NCI-H1417 treated with DMSO at 0.1 percent for 48 hours (cell line): Measurements from ENCODE around the gene ZNF655.
A peak's percentile ranks its signal among the peaks of the same experiment; 100 is the strongest.

Experiments used
- DNase-seq: peaks from one replicate; lab custom pipeline; 2025; lab: John Stamatoyannopoulos, UW

Gene ZNF655

GRCh38 chr7:99606531-99606930 lies 48.1 kb downstream of the ZNF655 start:
- DNase-seq: no peak

- DNase-seq: no peak
Observed at GRCh38 chr7:99607548-99607947, 49.1 kb downstream of the ZNF655 start.

- DNase-seq: no peak
Observed at GRCh38 chr7:99614495-99614894, 56.1 kb downstream of the ZNF655 start.

GRCh38 chr7:99615989-99616358 lies 57.5 kb downstream of the ZNF655 start:
- DNase-seq: no peak

GRCh38 chr7:99616359-99617191 lies 58.1 kb downstream of the ZNF655 start, which contains the start of gene ZSCAN25:
ZSCAN25 (plus strand) TSS chr7:99616946; CDS start chr7:99619607, 2,661 bp downstream.
- peak; percentile 78 for DNase-seq

- no peak for DNase-seq
Observed at GRCh38 chr7:99617192-99617781, 58.8 kb downstream of the ZNF655 start.

GRCh38 chr7:99618726-99619125 lies 60.3 kb downstream of the ZNF655 start:
- DNase-seq: no peak

- no peak for DNase-seq
Observed at GRCh38 chr7:99619571-99620130, 61.2 kb downstream of the ZNF655 start.

- no peak for DNase-seq
Observed at GRCh38 chr7:99621271-99621670, 62.8 kb downstream of the ZNF655 start.

- no peak for DNase-seq
Observed at GRCh38 chr7:99622596-99622995, 64.2 kb downstream of the ZNF655 start.

GRCh38 chr7:99623091-99623693 lies 64.8 kb downstream of the ZNF655 start:
- no peak for DNase-seq

GRCh38 chr7:99623702-99624447 lies 65.4 kb downstream of the ZNF655 start:
- no peak for DNase-seq

GRCh38 chr7:99624484-99624883 lies 66.0 kb downstream of the ZNF655 start:
- no peak for DNase-seq

- DNase-seq: no peak
Observed at GRCh38 chr7:99625321-99625720, 66.9 kb downstream of the ZNF655 start.

GRCh38 chr7:99625961-99626360 lies 67.5 kb downstream of the ZNF655 start:
- no peak for DNase-seq
